Transverse colon (tissue), 3 donors: ENCODE measurements around the gene CCDC178.

Experiments used
- EP300 ChIP-seq: sonication (generic); formaldehyde crosslinking; IDR thresholded peaks from one replicate; pipeline ENCODE4 v1.6.1; 2017; ENCODE audit warnings: antibody characterized with exemption, low read depth
- TF ChIP-seq, protein P1 (sequence below), 5 experiments: fragments of 200-600 bp in 3 of 5; fragments of 450-650 bp in 2 of 5; sonication (generic) in 3 of 5; IDR thresholded peaks; 1 replicate in 2 of 5; 2 replicates in 3 of 5; pipeline ENCODE4 v1.5.1; 2016 to 2017; ENCODE audit warnings: antibody characterized with exemption in 5 of 5, inconsistent platforms in 3 of 5, mild to moderate bottlenecking in 2 of 5, moderate library complexity in 1 of 5

GRCh38 chr18:33090461-33090860 lies 350.1 kb downstream of the CCDC178 start:
- no peak for TF ChIP-seq EP300
- TF ChIP-seq, protein P1, sequence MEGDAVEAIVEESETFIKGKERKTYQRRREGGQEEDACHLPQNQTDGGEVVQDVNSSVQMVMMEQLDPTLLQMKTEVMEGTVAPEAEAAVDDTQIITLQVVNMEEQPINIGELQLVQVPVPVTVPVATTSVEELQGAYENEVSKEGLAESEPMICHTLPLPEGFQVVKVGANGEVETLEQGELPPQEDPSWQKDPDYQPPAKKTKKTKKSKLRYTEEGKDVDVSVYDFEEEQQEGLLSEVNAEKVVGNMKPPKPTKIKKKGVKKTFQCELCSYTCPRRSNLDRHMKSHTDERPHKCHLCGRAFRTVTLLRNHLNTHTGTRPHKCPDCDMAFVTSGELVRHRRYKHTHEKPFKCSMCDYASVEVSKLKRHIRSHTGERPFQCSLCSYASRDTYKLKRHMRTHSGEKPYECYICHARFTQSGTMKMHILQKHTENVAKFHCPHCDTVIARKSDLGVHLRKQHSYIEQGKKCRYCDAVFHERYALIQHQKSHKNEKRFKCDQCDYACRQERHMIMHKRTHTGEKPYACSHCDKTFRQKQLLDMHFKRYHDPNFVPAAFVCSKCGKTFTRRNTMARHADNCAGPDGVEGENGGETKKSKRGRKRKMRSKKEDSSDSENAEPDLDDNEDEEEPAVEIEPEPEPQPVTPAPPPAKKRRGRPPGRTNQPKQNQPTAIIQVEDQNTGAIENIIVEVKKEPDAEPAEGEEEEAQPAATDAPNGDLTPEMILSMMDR (IDR thresholded peaks at IDR 0.05) = no peak
